ENCODE results near the gene RMRP.

The RMRP gene

DNA sequence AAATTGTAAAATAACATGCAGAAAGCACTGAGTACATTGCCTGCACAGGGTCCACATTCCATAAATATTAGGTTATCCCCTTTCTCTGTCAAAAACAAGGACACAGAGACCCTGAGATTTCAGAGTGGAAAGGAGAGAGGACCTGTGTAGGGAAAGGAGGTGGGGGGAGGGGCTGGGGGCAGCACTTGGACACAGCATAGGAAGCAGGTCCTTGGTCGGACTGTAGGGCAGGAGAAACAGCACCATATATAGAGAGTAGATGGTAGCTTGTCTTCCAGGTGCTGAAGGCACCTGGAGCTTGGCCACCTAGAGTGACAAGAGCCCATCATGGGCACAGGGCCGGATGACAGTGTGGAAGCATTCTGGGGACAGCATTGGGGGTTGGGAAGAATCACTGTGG, 29.5 kb upstream of the RMRP start:
- no peak for DNase-seq (ENCODE audit: low read depth, low spot score)

GRCh38 chr9:35686222-35687203, 28.7 kb upstream of the RMRP start:
- peak; percentile 92 for DNase-seq (ENCODE audit: low read depth, low spot score)

DNA sequence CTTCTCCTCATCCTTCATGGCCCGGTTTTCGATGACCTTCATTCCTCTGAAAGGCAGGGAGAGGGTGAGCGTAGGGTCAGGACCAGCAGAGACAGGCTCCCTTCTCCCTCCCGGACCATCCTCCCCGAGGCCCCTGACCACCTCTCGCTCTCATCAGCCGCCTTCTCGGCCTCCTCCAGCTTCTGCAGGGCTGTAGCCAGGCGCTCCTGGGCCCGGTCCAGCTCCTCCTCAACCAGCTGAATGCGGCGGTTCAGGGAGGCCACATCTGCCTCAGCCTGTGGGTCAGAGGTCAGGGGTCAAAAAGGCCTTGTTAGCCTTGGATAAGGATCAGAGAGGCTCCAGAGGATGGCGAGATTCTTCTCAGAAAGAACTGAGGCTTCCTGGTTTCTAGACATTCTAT, 27.7 kb upstream of the RMRP start:
- no peak for DNase-seq (ENCODE audit: low read depth, low spot score)

- DNase-seq (ENCODE audit: low read depth, low spot score): no peak
These were observed 27.1 kb upstream of the RMRP start for GRCh38 chr9:35684921-35685320.

- DNase-seq (ENCODE audit: low read depth, low spot score): no peak
These were observed 25.5 kb upstream of the RMRP start for GRCh38 chr9:35683323-35683722.

- no peak for DNase-seq (ENCODE audit: low read depth, low spot score)
These were observed 24.9 kb upstream of the RMRP start for GRCh38 chr9:35682520-35683315.

DNA sequence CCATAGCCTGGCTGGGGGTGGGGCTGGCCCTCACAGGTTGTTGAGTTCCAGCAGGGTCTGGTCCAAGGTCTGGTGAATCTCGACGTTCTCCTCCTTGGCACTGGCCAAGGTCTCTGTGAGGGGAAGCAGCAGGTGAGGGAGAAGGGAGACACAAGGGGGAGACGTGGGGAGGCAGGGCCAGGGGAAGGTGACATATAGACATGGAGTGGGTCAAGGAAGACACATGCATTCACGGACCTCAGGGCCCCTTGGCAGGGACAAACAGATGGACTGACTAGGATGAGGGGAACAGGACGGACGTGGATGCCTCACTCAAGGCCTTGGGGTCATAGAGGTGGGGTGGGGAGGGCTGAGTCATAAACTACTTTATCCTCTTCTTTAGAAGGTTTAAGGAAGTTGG, 24.2 kb upstream of the RMRP start:
- no peak for DNase-seq (ENCODE audit: low read depth, low spot score)

DNA sequence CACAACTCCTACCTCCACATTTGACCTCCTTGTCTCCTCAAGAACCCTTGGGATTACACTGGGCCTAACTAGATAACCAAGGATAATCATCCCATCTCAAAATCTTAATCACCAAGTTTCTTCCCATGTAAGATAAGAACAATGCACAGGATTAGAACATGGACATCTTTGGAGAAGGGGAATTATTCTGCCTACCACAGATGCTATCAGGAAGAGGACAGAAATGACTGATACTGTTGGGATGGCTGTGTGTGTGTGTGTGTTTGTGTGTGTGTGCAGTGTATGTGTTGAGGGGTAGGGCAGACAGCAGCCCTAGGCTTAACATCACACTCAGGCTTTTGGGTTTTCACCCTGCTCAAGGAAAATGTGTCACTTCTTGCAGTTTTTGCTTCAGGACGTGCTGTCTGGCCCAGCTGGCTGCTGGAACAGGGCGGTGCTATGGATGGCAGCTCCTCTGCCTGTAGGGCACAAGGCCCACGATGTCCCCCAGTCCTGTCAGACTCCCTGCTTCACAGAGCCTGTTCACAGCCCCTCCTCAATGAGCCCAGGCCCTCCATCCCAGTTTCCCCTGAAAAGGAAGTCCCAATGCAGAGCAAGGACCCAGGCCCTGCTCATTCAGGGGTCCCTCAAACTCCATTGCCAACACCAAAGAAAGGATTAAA, 23.7 kb upstream of the RMRP start:
- no peak for DNase-seq (ENCODE audit: low read depth, low spot score)

- DNase-seq (ENCODE audit: low read depth, low spot score): no peak
These were observed 22.7 kb upstream of the RMRP start for GRCh38 chr9:35680331-35681105.

GRCh38 chr9:35679766-35680330, 22.0 kb upstream of the RMRP start:
- DNase-seq (ENCODE audit: low read depth, low spot score): no peak

DNA sequence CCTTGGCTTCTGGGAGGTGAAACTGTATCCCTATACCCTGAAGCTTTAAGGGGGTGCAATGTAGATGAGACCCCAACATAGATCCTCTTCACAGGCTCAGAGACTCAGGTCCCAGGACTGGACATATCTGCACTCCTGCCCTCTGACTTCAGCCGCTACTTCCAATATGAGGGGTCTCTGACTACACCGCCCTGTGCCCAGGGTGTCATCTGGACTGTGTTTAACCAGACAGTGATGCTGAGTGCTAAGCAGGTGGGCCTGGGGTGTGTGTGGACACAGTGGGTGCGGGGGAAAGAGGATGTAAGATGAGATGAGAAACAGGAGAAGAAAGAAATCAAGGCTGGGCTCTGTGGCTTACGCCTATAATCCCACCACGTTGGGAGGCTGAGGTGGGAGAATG, 21.3 kb upstream of the RMRP start:
- no peak for DNase-seq (ENCODE audit: low read depth, low spot score)

DNA sequence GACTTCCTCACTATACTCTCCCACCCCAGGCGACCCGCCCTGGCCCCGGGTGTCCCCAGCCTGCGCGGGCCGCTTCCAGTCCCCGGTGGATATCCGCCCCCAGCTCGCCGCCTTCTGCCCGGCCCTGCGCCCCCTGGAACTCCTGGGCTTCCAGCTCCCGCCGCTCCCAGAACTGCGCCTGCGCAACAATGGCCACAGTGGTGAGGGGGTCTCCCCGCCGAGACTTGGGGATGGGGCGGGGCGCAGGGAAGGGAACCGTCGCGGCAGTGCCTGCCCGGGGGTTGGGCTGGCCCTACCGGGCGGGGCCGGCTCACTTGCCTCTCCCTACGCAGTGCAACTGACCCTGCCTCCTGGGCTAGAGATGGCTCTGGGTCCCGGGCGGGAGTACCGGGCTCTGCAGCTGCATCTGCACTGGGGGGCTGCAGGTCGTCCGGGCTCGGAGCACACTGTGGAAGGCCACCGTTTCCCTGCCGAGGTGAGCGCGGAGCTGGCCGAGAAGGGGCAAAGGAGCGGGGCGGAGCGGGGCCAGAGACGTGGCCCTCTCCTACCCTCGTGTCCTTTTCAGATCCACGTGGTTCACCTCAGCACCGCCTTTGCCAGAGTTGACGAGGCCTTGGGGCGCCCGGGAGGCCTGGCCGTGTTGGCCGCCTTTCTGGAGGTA, 18.0 kb upstream of the RMRP start:
- no peak for DNase-seq (ENCODE audit: low read depth, low spot score)

GRCh38 chr9:35675204-35675603, 17.4 kb upstream of the RMRP start:
- DNase-seq (ENCODE audit: low read depth, low spot score): no peak

- no peak for DNase-seq (ENCODE audit: low read depth, low spot score)
These were observed 16.2 kb upstream of the RMRP start for GRCh38 chr9:35674025-35674361.

DNA sequence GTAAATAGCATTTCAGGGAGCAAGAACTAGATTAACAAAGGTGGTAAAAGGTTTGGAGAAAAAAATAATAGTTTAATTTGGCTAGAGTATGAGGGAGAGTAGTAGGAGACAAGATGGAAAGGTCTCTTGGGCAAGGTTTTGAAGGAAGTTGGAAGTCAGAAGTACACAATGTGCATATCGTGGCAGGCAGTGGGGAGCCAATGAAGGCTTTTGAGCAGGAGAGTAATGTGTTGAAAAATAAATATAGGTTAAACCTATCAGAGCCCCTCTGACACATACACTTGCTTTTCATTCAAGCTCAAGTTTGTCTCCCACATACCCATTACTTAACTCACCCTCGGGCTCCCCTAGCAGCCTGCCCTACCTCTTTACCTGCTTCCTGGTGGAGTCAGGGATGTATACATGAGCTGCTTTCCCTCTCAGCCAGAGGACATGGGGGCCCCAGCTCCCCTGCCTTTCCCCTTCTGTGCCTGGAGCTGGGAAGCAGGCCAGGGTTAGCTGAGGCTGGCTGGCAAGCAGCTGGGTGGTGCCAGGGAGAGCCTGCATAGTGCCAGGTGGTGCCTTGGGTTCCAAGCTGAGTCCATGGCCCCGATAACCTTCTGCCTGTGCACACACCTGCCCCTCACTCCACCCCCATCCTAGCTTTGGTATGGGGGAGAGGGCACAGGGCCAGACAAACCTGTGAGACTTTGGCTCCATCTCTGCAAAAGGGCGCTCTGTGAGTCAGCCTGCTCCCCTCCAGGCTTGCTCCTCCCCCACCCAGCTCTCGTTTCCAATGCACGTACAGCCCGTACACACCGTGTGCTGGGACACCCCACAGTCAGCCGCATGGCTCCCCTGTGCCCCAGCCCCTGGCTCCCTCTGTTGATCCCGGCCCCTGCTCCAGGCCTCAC, 15.6 kb upstream of the RMRP start, which contains the start of gene CA9:
Gene CA9 (plus strand): TSS at position 797 of the 893 bp plus-strand sequence. CDS start 32 bp downstream, at position 829.
- no peak for DNase-seq (ENCODE audit: low read depth, low spot score)

- DNase-seq (ENCODE audit: low read depth, low spot score): no peak
These were observed 11.7 kb upstream of the RMRP start for GRCh38 chr9:35669331-35670145.

DNA sequence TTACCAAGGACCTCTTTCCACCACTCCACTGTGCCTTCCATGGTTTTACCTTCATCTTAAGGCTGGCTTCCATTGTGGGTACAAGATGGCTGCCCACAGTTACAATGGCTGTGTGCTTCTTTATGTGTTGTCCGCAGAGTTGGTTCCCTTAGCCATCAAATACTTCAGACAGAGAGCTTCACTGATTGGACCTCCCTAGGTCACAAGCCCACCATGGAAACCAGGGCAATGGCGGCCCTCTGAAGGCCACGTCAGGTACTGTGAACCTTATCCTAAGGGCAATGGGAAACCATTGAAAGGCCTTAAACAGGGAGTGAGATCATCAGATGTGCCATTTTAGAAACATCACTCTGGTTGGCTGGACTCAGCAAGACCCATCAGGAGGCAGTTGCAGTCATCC, 10.1 kb upstream of the RMRP start:
- no peak for DNase-seq (ENCODE audit: low read depth, low spot score)

GRCh38 chr9:35666549-35666948, 8.7 kb upstream of the RMRP start:
- DNase-seq (ENCODE audit: low read depth, low spot score): no peak

DNA sequence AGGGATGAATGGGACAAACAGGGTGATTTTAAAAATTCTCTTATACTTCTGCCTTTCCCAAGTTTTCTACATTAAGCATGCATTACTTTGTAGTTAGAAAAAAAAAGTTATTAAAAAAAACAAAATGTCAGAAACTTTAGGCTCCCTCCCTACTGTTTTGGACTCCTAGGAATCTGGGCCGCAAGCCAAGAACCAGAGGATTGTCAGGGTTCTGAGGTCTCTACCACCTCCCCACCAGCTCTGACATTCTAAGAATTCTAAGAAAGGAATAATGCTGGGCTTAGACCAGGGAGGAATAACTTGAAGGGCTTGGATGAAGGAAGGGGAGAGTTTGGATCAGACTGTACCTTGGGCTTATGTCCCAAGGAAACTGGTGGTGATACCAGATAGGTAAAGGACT, 8.2 kb upstream of the RMRP start:
- DNase-seq (ENCODE audit: low read depth, low spot score): no peak
